GM19395 (cell line): ENCODE measurements around the gene NRN1.
"Not testable (repeated sequence)": the region's sequence is repeated elsewhere in the genome, so short reads cannot be mapped to it uniquely, and the experiment has no call there.

Source experiments
- ATAC-seq: cut with Tn5 transposase; IDR thresholded peaks from one replicate; pipeline ENCODE4 v1.9.1; 2021; ENCODE audit warnings: mild to moderate bottlenecking, moderate library complexity; ENCODE audit not compliant: unreplicated experiment

Gene NRN1

GRCh38 chr6:6006428-6007365 is at the start of gene NRN1:
NRN1 (minus strand) TSS chr6:6006925; CDS start chr6:6006749, 176 bp downstream.
- no peak for ATAC-seq

- ATAC-seq = no peak
Measured at GRCh38 chr6:6052216-6052615, 45.5 kb upstream of the NRN1 start.

- ATAC-seq = no peak
Measured at GRCh38 chr6:6046716-6047115, 40.0 kb upstream of the NRN1 start.

GRCh38 chr6:6039946-6040509 is 33.3 kb upstream of the NRN1 start:
- no peak for ATAC-seq

GRCh38 chr6:6037179-6037578 is 30.5 kb upstream of the NRN1 start:
- no peak for ATAC-seq

- no peak for ATAC-seq
Measured at GRCh38 chr6:6033858-6034257, 27.1 kb upstream of the NRN1 start.

- ATAC-seq = no peak
Measured at GRCh38 chr6:6026513-6027205, 19.9 kb upstream of the NRN1 start.

GRCh38 chr6:6025736-6026135 is 19.0 kb upstream of the NRN1 start:
- no peak for ATAC-seq

GRCh38 chr6:6024220-6024619 is 17.5 kb upstream of the NRN1 start:
- no peak for ATAC-seq

GRCh38 chr6:6022841-6023240 is 16.1 kb upstream of the NRN1 start:
- not testable (repeated sequence) for ATAC-seq

- ATAC-seq = no peak
Measured at GRCh38 chr6:6008648-6009421, 2.1 kb upstream of the NRN1 start.

GRCh38 chr6:6008089-6008647 is 1.4 kb upstream of the NRN1 start:
- ATAC-seq = no peak

GRCh38 chr6:6007366-6008088 is 802 bp upstream of the NRN1 start:
- no peak for ATAC-seq

GRCh38 chr6:6006006-6006427 is 708 bp downstream of the NRN1 start:
- ATAC-seq = no peak

GRCh38 chr6:6005051-6006005 is 1.4 kb downstream of the NRN1 start:
- ATAC-seq = no peak

- no peak for ATAC-seq
Measured at GRCh38 chr6:6004390-6004995, 2.2 kb downstream of the NRN1 start.

GRCh38 chr6:6003621-6004366 is 2.9 kb downstream of the NRN1 start:
- no peak for ATAC-seq
